Inferior parietal cortex (tissue), 1 donor: Measurements from ENCODE around the gene LRRN4.

ENCODE experiments used
- DNase-seq: peaks from one replicate; pipeline ENCODE4 v3.0.0-alpha.2; 2016; ENCODE audit errors: extremely low spot score

Gene LRRN4

GRCh38 chr20:6030453-6031080 lies 23.3 kb downstream of the LRRN4 start:
- no peak for DNase-seq

GRCh38 chr20:6029538-6029937 lies 24.3 kb downstream of the LRRN4 start:
- DNase-seq, result no peak

GRCh38 chr20:6028818-6029217 lies 25.0 kb downstream of the LRRN4 start:
- DNase-seq, result no peak

GRCh38 chr20:6026051-6026450 lies 27.8 kb downstream of the LRRN4 start:
- no peak for DNase-seq

- DNase-seq, result no peak
Measured at GRCh38 chr20:6024768-6025167, 29.1 kb downstream of the LRRN4 start.

GRCh38 chr20:6017880-6018279 lies 36.0 kb downstream of the LRRN4 start:
- DNase-seq, result no peak

- DNase-seq, result no peak
Measured at GRCh38 chr20:6017467-6017866, 36.4 kb downstream of the LRRN4 start.

- no peak for DNase-seq
Measured at GRCh38 chr20:6014957-6015356, 38.9 kb downstream of the LRRN4 start.

GRCh38 chr20:6014017-6014416 lies 39.8 kb downstream of the LRRN4 start:
- no peak for DNase-seq

GRCh38 chr20:6012179-6012578 lies 41.7 kb downstream of the LRRN4 start:
- no peak for DNase-seq

- peak; percentile 73 for DNase-seq
Measured at GRCh38 chr20:6008254-6008653, 45.6 kb downstream of the LRRN4 start.

GRCh38 chr20:6007529-6008103 lies 46.2 kb downstream of the LRRN4 start:
- DNase-seq, result no peak

GRCh38 chr20:6007094-6007528 lies 46.7 kb downstream of the LRRN4 start:
- DNase-seq, result no peak

- DNase-seq, result no peak
Measured at GRCh38 chr20:6006603-6006949, 47.3 kb downstream of the LRRN4 start.

- DNase-seq, result no peak
Measured at GRCh38 chr20:6000871-6001270, 53.0 kb downstream of the LRRN4 start.

GRCh38 chr20:5999783-6000182 lies 54.1 kb downstream of the LRRN4 start:
- DNase-seq, result no peak

GRCh38 chr20:5996765-5997164 lies 57.1 kb downstream of the LRRN4 start:
- no peak for DNase-seq

- DNase-seq, result no peak
Measured at GRCh38 chr20:5991623-5992441, 62.0 kb downstream of the LRRN4 start.

GRCh38 chr20:5990946-5991345 lies 62.9 kb downstream of the LRRN4 start:
- no peak for DNase-seq
